Uterus (tissue), 2 donors: Measurements from ENCODE around the gene PHLDB3.

ENCODE experiments used
- CTCF ChIP-seq, 4 experiments: fragments of 200-600 bp in 2 of 4; fragments of 450-650 bp in 2 of 4; sonication (generic) in 2 of 4; IDR thresholded peaks; one replicate each; pipeline ENCODE4 v1.5.1; 2016 to 2019; ENCODE audit warnings: antibody characterized with exemption in 4 of 4, mild to moderate bottlenecking in 2 of 4, moderate library complexity in 1 of 4
- POLR2A ChIP-seq, 2 donors: fragments of 450-650 bp; IDR thresholded peaks; one replicate each; pipeline ENCODE4 v1.6.1; 2016; ENCODE audit warnings: antibody characterized with exemption in 2 of 2, mild to moderate bottlenecking in 1 of 2, moderate library complexity in 1 of 2

DNA sequence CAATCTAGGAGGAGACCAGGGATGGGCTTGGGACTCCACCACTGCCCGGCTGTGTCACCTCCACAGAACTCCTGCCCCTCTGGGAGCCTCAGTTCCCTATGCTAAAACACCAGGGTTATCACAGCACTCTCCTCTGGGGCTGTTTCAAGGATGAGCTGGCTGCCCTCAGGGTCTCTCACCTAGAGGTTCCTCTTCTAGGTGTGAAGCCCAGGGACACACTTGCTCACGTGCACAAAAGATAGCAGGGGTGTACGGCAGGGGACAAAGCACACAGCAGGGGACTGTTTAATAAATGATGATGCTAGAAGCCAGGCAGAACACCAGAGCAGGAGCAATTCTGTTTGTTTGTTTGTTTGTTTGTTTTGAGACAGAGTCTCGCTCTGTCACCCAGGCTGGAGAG, 22.4 kb downstream of the PHLDB3 start:
- TF ChIP-seq CTCF (IDR thresholded peaks at IDR 0.05) (no peak), POLR2A (IDR thresholded peaks at IDR 0.05) (no peak)
